Hepatocyte (in vitro differentiated cells): ENCODE results near the gene URM1.

Experiments
- EZH2phosphoT487 ChIP-seq: fragments of 200-600 bp; sonication (generic); IDR thresholded peaks from one replicate; pipeline ENCODE4 v1.6.1; 2018; ENCODE audit warnings: antibody characterized with exemption, mild to moderate bottlenecking, low read depth, moderate library complexity; ENCODE audit not compliant: unreplicated experiment, severe bottlenecking
- TF ChIP-seq, protein P1 (sequence below): fragments of 200-600 bp; sonication (generic); IDR thresholded peaks from 2 replicates; pipeline ENCODE4 v1.5.1; 2016; ENCODE audit warnings: antibody characterized with exemption, mild to moderate bottlenecking; ENCODE audit not compliant: poor library complexity

GRCh38 chr9:128375865-128376264, 4.7 kb downstream of the URM1 start:
- TF ChIP-seq, protein P1, sequence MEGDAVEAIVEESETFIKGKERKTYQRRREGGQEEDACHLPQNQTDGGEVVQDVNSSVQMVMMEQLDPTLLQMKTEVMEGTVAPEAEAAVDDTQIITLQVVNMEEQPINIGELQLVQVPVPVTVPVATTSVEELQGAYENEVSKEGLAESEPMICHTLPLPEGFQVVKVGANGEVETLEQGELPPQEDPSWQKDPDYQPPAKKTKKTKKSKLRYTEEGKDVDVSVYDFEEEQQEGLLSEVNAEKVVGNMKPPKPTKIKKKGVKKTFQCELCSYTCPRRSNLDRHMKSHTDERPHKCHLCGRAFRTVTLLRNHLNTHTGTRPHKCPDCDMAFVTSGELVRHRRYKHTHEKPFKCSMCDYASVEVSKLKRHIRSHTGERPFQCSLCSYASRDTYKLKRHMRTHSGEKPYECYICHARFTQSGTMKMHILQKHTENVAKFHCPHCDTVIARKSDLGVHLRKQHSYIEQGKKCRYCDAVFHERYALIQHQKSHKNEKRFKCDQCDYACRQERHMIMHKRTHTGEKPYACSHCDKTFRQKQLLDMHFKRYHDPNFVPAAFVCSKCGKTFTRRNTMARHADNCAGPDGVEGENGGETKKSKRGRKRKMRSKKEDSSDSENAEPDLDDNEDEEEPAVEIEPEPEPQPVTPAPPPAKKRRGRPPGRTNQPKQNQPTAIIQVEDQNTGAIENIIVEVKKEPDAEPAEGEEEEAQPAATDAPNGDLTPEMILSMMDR, result no peak
- no peak for TF ChIP-seq EZH2phosphoT487
